AG09309 (cell line): Measurements from ENCODE around the gene GALK2.

Experiments used
- DNase-seq: peaks from one replicate; pipeline ENCODE4 v3.0.0-alpha.2; 2010; ENCODE audit warnings: low read depth
- H3K4me3 ChIP-seq: 2 replicates; pipeline ENCODE4 v1.5.1; 2011; ENCODE audit warnings: mild to moderate bottlenecking, low read depth, low read length, moderate library complexity; ENCODE audit not compliant: control insufficient read depth
- CTCF ChIP-seq: IDR thresholded peaks from 2 replicates; pipeline ENCODE4 v1.5.1; 2011; ENCODE audit warnings: mild to moderate bottlenecking, low read depth, low read length, inconsistent platforms; ENCODE audit not compliant: insufficient read depth, control insufficient read depth; ENCODE audit errors: missing control alignments

The GALK2 gene

GRCh38 chr15:49379996-49380395 is 209.9 kb downstream of the GALK2 start:
- TF ChIP-seq CTCF: no peak
- no peak for DNase-seq
- no peak overlapping the region for H3K4me3 ChIP-seq

GRCh38 chr15:49380912-49381311 is 210.9 kb downstream of the GALK2 start:
- H3K4me3 ChIP-seq: no peak overlapping the region
- TF ChIP-seq CTCF: no peak
- DNase-seq: no peak
